HG03575 (cell line): ENCODE results near the gene NOLC1.
A peak's percentile ranks its signal among the peaks of the same experiment; 100 is the strongest.

ENCODE experiments used
- ATAC-seq: cut with Tn5 transposase; IDR thresholded peaks from one replicate; pipeline ENCODE4 v1.9.1; 2021; ENCODE audit not compliant: unreplicated experiment, insufficient number of reproducible peaks, low FRiP score; ENCODE audit errors: extremely low read depth

NOLC1 gene

GRCh38 chr10:102151774-102152544, at the start of gene NOLC1:
Gene NOLC1 (plus strand): TSS chr10:102152389. CDS start chr10:102152411, 22 bp downstream.
- peak; percentile 70 for ATAC-seq

- ATAC-seq, result no peak
Observed at GRCh38 chr10:102102421-102102820, 49.8 kb upstream of the NOLC1 start.

DNA sequence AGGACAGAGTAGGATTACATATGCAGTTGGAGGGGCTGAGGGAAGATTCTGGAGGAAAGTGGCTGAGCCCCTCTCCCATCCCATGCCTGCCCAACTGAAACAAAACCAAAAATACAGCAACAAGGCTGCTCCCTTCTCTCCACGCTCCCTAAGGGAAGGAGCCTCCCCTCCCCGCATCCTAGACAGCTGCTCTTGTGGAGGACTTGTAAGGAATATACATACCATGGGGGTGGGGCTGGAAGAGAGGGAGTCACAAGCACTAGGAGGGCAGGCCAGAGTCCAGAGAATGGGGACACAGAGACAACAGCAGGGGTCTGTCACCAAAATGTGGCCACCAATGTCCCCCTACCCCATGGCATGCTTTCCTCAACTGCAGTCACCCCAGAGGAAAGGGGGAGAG, 45.2 kb upstream of the NOLC1 start:
- no peak for ATAC-seq

DNA sequence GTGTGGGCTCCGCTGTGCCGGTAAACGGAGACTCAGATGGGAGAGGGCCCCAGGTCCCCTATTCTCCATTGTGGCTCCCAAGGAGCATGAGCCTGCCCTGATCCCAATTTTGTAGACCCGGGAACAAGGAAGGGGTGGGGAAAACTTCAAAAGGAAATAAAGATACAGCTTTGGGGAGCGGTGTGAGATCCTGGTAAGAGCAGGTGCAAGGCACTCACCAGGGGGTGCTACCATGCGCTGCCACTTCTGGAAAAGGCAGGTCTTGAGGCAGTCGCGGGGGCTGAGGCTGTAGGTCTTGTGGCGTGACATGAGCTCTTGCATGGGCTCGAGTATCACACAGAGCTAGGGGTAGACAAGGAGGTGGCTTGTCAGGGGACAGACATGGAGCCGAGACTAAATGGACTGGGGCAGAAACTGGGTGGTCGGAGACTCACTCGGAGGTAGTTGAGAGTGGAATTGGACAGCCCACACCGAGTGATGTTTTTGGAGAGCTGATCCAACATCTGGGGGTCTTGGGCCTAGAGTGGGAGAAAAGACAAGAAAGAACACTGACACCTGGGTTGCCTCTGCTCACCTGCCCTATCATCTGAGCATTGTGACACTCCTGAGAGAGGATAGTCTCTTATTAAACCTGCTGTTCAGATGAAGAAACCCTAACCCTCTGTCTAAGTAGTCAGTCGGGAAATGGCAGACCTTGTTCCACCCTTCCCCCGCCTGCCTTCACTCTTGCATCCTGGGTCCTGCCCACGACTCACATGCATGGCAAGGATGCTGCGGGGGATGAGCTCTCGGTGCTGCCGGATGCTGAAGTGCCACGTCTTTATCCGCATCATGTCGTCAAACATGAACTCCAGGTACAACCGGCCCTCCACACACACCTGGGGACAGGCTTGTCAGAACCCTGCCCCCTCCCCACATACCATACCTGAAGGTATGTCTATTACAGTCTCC, 42.7 kb upstream of the NOLC1 start:
- no peak for ATAC-seq

DNA sequence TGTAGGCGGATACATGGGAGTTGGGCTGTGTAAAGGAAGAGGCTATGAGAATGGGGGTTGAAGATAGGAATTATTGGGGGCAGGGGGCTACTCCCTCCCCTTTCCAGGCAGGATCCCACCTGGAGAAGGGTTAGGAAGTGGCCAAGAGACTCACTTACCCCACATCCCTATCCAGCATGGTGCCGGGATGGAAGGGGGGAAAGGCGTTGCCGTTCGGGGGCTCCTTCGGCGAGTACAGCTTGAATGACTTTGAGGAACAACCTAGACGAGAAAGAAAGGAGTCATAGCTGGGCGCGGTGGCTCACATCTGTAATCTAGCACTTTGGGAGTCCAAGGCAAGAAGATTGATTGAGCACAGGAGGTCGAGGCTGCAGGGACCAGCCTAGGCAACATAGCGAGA, 40.9 kb upstream of the NOLC1 start:
- no peak for ATAC-seq

DNA sequence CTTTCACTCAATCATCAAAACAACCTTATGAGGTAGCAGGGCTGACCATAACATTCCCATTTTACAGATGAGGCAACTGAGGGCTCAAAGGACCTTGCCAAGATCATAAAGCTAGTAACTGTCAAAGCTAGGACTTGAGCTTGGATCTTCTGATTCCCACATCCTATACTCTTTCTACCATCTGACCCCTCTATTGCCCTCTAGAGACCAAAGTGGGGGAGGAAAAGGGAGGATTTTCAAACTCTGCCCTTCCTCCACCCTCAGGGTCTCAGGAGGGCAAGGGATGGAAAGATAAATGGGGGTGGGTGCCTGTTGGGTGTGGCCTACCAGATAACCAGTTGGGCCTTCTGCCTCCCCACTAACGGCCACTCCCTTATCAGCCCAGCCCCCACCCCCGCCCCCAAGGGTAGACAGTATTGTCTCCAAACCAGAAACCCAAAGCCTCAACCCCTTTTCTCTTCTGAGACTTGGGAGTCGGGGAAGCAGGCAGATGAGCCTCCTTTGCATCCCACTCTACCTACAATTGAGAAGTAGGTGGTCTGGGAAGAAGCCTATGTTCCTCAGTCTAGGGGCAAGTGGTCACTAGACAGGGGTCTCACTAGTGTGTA, 39.9 kb upstream of the NOLC1 start:
- no peak for ATAC-seq

GRCh38 chr10:102113261-102113955, 38.8 kb upstream of the NOLC1 start:
- ATAC-seq, result no peak

DNA sequence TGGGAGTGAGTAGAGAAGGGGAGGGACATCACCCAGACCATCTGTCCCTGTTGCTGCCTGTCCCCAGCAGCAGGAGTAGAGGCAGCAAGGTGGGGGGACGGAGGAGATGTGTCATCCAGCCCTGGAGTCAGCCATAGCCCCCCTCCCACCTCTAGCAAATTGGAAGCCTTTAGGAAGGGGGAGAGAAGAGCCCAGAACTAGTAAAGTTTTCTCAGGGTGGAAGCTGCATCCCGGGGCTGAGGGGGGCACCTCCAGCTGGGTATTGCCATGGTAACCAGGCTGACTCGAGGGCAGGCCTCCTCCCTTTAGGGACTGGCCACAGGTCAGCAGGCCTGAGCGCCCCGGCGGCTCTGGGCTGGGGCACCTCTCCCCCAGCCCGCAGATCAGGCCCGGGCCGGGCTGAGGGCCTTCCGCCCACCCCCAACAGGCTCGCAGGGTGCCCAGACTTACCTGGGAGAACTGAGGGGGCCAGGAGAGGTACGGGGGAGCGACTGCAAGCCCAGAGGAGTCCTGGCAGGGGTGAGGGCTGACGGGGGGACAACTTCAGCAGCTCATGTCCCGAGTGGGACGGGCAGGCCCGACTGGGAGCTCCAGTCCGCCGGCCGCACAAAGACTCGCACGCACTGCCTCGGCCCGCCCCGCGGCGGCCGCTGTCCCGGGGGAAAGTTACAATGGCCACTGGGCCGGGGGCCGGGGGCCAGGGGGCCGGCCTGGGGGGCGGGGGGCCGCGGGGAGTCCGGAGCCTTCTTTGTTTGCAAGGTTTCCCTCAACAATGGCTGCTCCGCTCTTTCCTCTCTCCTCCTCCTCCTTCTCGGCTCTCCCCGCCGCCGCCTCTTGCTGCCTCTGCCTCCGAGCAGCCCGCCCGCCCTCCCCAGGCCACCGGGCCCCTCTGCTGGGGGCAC, 38.0 kb upstream of the NOLC1 start:
- no peak for ATAC-seq

- ATAC-seq, result no peak
Observed at GRCh38 chr10:102114861-102115618, 37.1 kb upstream of the NOLC1 start.

DNA sequence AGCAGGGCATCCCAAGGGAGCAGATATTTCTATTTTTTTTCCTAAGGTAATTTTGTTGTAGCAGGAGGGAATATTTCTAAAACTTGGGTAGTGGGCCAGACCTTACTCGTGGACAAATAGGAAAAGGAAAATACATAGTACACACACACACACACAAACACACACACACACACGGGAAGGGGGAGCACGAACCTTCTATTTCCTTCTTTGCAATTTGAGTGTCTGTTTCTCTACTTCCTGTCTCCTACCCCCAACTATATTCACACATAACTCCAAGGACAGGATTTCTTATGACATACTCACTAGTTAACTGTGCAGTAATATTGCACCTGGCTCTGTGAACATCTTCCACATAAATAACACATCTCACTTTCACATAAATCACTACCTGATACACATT, 36.4 kb upstream of the NOLC1 start:
- no peak for ATAC-seq

DNA sequence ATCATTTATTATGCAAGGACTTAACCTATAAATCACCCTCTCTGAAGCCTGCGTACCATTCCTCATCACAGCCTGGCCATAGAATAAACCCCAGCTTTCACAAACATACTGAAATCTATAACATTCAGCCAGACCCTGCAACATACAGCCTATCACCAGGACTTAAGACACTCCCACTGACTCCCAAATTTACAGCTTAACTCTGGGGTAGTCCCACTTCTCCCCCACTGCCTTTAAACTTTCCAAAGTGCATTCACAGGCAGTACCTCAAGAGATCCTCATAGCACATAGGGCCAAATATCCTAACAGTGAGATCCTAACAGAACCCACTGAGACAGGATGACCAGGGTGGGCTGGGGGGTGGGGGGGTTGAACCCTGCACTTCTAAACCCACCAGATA, 35.5 kb upstream of the NOLC1 start:
- no peak for ATAC-seq

DNA sequence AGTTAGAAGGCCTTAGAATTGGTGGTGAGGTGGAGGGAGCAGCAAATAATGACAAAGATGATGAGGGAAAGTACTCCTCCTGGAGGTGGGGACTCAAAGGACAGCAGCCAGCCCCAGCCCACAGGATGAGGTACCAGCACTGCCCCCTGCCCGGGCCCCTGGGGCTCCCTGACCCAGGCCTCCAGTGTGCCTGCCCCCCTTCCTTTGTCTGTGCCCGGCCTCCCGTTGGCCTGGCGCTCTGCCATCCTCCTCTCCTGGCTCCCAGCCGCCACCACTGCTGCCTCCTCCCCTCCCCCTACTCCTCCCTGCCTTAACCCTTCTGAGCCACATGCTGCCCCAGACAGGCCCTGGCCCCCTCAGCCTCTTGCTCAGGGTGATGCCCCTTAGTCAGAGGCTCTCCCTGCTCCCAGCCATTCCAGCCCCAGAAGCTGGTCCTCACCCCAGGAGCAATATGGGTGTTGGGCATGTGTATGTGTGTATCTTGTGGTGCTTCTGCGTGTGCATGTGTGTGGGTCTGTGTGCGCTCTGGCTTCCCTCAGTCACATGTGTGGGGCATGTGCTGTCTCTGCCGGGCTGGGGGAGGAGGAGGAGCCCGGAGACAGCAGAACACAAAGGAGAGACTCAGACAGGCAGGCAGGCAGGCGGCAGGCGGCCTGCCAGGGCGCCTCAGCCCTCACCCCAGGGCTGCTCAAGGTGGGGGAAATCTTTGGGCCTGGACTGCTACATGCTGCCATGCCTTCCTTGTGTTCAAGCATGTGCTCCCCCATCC, 34.6 kb upstream of the NOLC1 start:
- no peak for ATAC-seq

GRCh38 chr10:102118867-102119266, 33.3 kb upstream of the NOLC1 start:
- no peak for ATAC-seq

DNA sequence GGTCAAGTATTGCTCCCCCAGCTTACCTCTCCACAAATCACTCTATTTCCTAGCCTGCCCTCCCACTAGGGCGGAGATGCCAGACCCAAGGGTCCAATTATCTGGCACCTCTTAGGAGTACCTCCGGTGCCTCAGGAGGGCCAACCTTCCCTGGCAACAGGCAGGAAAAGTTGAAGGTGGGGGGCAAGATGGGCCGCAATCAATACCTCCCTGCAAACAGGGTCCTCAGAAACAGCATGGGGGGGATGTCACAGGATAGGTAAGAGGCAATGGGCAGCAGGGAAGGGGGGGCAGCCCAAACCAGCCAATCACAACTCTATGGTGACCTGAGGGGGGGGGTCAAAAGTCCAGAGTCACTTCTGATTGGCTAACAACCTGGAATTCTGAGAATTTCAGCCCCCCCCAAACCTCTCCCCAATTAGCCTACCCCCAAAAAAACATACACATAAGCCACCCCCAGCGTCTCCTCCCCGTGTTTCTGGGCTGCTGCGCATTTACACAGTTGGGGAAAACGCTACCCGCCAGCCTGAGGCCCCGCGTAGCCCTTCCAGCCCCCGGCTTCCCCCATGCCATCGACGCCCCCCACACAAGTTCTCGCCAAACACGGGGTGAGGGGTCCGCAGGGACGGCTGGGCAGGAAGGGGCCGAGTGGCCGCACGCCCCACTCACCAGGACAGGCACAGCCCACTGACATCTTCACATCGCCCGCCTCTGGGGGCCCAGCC, 32.6 kb upstream of the NOLC1 start:
- no peak for ATAC-seq

DNA sequence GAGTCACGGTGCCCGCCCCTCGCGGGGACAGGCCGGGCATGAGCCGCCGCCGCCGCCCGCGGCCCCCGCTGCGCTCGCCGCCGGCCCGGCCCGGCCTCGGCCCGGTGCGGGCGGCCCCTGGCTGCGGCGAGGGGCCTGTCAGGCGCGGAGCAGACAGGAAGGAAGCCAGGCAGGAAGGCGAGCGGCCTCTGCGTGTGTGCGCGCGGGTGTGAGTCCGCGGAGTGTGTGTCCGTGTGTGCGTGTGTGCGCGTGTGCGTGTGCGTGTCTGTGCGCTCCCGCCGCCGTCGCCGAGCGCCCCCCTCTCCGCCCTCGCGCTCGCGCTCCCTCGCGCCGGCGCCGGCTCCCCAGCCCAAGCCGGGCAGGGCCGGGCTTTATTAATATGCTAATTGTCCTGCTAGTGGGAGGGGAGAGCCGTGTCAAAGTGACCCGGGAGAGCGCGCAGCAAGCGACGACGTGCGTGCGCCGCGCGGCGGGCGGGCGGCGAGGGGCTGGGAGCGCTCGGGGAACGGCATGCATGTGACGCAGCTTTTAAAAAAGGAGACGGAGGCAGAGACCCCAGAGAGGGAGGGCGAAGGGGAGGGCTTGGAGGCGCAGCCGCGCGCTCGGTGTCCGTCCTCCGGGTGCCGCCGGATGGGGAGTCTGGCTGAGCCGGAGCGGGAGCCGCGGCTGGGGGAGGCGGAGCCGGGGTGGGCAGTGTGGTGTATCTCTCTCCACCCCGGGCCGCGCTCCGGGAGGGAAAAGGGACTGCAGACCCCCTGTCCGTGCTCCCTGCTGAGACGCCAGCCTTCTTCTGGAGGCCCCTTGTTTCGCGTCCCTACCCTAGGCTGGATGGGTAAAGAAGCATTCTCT, 31.8 kb upstream of the NOLC1 start, which contains the start of gene LDB1:
LDB1 (minus strand) TSS at position 227 of the 849 bp plus-strand sequence. CDS start 258 bp downstream, outside the sequence.
- no peak for ATAC-seq
